ENCODE results near the gene PIK3AP1. TPM values are rescaled to one million over a fixed set of nuclear protein-coding genes. Genes with fewer than 3 reads are reported as not detected.
"Not testable (repeated sequence)": the region's sequence is repeated elsewhere in the genome, so short reads cannot be mapped to it uniquely, and the experiment has no call there.

Gene PIK3AP1
- total RNA-seq, 6 experiments from 2014 or later, result 36.2 to 197 (median 141) TPM

DNA sequence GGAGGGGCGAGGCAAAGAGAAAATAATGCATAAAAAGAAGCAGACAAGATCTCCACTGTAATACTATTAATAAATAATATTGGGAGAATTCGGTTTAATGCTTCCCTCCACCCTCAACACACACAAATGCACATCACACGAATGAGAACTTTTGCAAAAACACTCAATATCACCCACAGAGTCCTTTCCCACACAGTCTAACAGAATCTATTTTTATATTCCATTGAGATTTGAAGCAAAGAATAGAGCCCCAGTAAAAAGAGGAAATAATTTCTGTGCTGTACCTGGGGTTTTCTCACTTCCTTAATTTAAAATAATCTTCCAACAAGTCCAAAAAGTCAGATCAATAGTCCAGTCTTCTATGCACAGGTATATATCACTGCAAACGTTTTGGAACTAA lies 17.0 kb downstream of the PIK3AP1 start:
- Histone ChIP-seq H3K27ac (no peak overlapping the region), H3K4me1 (peaks cover 0 to 6% (median 0%) of the 10 kb centered on the region in 4 donors), H3K9me3 (no peaks in the 10 kb centered on the region), H3K36me3 (peaks cover 9 to 25% (median 20%) of the 10 kb centered on the region in 4 donors), H3K27me3 (no peaks in the 10 kb centered on the region), H3K4me3 (no peak overlapping the region)
- DNase-seq, result no peak
- 45% methylated on average over 4 of the region's 4 CpGs for WGBS (ENCODE audit: insufficient coverage, low coverage, low lambda C conversion rate, missing lambda C conversion rate)
- intact Hi-C loops (cut with DNase I), result no loop called here
- TF ChIP-seq CTCF (IDR thresholded peaks at IDR 0.05) (no peak), POLR2A (IDR thresholded peaks at IDR 0.05) (no peak)
- ATAC-seq, result no peak

DNA sequence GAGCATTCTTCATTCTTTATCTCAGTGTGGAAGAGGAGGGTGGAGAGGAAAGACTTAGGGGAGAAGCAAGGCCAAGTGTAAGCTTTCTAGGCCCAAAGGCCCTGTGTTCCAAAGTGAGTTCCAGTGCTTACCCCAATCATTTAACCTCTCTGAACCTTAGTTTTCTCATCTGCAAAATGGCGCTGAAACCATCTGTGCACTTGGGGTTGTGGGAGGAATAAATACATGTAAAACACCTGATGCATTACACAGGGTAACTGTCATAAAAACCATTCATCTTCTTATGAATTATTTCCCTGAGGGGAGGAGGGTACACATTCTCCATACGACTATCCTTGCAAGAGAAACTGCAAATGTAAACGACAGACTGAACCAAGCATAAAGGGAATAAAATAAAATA lies 19.0 kb downstream of the PIK3AP1 start:
- ATAC-seq (no peak), DNase-seq (no peak)
- 70% methylated on average over 3 of the region's 3 CpGs for WGBS (ENCODE audit: insufficient coverage, low coverage, low lambda C conversion rate, missing lambda C conversion rate)
- intact Hi-C loops (cut with DNase I), result no loop called here
- TF ChIP-seq CTCF (IDR thresholded peaks at IDR 0.05) (no peak), POLR2A (IDR thresholded peaks at IDR 0.05) (no peak)
- no peak overlapping the region for H3K27ac ChIP-seq
- peaks cover 0 to 6% (median 0%) of the 10 kb centered on the region in 4 donors for H3K4me1 ChIP-seq
- H3K4me3 ChIP-seq, result no peak overlapping the region
- no peaks in the 10 kb centered on the region for H3K27me3 ChIP-seq
- H3K36me3 ChIP-seq, result peaks cover 0 to 7% (median 6%) of the 10 kb centered on the region in 4 donors
- no peaks in the 10 kb centered on the region for H3K9me3 ChIP-seq

- intact Hi-C loops (cut with DNase I), result no loop called here
- DNase-seq (peak in 2 of 3 donors; percentile 37 to 65), ATAC-seq (peak; percentile 47 to 77 (median 56))
- Histone ChIP-seq H3K36me3 (peaks cover 0 to 7% (median 2%) of the 10 kb centered on the region in 4 donors), H3K27ac (no peak overlapping the region), H3K9me3 (no peaks in the 10 kb centered on the region), H3K27me3 (no peaks in the 10 kb centered on the region), H3K4me1 (peaks cover 0 to 9% (median 3%) of the 10 kb centered on the region in 4 donors), H3K4me3 (no peak overlapping the region)
- TF ChIP-seq POLR2A (IDR thresholded peaks at IDR 0.05) (no peak), CTCF (IDR thresholded peaks at IDR 0.05) (no peak)
- 76% methylated on average over 10 of the region's 13 CpGs for WGBS (ENCODE audit: insufficient coverage, low coverage, low lambda C conversion rate, missing lambda C conversion rate)
These were observed 19.8 kb downstream of the PIK3AP1 start for GRCh38 chr10:96700374-96701099.

DNA sequence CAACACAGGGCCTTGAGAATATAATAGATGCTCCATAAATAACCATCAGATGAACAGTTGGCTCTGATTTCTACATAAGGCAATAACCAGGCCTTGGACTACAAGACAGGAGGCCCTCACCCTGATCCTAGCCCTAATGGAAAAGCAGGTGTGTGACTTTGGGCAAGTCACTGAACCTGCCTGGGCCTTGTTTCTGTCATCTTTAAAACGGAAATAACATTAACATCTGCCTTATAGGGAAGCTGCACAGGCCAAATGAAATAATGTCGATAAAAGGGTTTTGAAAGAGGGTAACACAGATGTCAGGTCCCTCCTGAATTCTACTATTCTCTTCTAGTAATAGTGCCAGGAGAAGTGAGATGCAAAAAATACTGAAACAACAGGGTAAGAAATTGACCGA lies 20.7 kb downstream of the PIK3AP1 start:
- Histone ChIP-seq H3K36me3 (peaks cover 0 to 7% (median 0%) of the 10 kb centered on the region in 4 donors), H3K27ac (no peak overlapping the region), H3K4me1 (peaks cover 0 to 11% (median 8%) of the 10 kb centered on the region in 4 donors), H3K4me3 (no peak overlapping the region), H3K9me3 (no peaks in the 10 kb centered on the region), H3K27me3 (no peaks in the 10 kb centered on the region)
- intact Hi-C loops (cut with DNase I), result no loop called here
- ATAC-seq (no peak), DNase-seq (no peak)
- TF ChIP-seq POLR2A (IDR thresholded peaks at IDR 0.05) (no peak), CTCF (IDR thresholded peaks at IDR 0.05) (no peak)
- 82% methylated on average over 3 of the region's 3 CpGs for WGBS (ENCODE audit: insufficient coverage, low coverage, low lambda C conversion rate, missing lambda C conversion rate)

DNA sequence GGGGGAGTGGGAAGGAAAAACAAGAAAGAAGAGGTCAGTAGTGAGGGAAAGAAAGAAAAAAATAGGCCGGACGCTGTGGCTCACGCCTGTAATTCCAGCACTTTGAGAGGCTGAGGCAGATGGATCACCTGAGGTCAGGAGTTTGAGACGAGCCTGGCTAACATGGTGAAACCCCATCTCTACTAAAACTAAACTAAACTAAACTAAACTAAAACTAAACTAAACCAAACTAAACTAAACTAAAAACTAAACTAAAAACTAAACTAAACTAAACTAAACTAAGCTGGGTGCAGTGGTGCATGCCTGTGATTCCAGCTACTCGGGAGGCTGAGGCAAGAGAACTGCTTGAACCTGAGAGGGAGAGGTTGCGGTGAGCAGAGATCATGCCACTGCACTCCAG lies 22.0 kb downstream of the PIK3AP1 start:
- DNase-seq; H3K9me3 ChIP-seq; H3K27ac ChIP-seq; H3K4me3 ChIP-seq; ATAC-seq; H3K36me3 ChIP-seq; H3K27me3 ChIP-seq; intact Hi-C loops (cut with DNase I): not testable (repeated sequence)
- H3K4me1 ChIP-seq, result peaks cover 0 to 11% (median 8%) of the 10 kb centered on the region in 4 donors
- WGBS (ENCODE audit: insufficient coverage, low coverage, low lambda C conversion rate, missing lambda C conversion rate), result 84% methylated on average over 6 of the region's 6 CpGs

Data from right lobe of liver (tissue), 6 donors.